K562 (cell line): Measurements from ENCODE around the gene SIX6. TPM values are rescaled to one million over a fixed set of nuclear protein-coding genes. Genes with fewer than 3 reads are reported as not detected.

Source experiments
- ATAC-seq: fragments of 200-7000 bp; cut with Tn5 transposase; 3 replicates; pipeline ENCODE4 v1.9.1; 2020; ENCODE audit warnings: moderate library complexity
- BruUV-seq: library from RNA; stranded (reverse); fragments of 400-500 nt; replicated peaks from 2 replicates; lab custom pipeline; 2021; lab: Mats Ljungman, UMichigan
- CTCF ChIA-PET: fragments of 300-600 bp; formaldehyde crosslinking; extraction: SDS; loops from one replicate; lab custom pipeline; 2021; ENCODE audit warnings: low intra/inter-chr PET ratio; lab: Yijun Ruan, JAX
- POLR2A ChIA-PET: fragments of 300-600, 350-650 bp; sonication (Branson Sonifier 250); formaldehyde crosslinking; extraction: SDS; loops from one replicate; lab custom pipeline; 2021; ENCODE audit warnings: antibody characterized with exemption, inconsistent platforms; lab: Yijun Ruan, JAX
- DNase-seq, 4 experiments: peaks; one replicate each; pipeline versions ENCODE4 v3.0.0 to v3.0.0-alpha.2; 2011 to 2018; ENCODE audit warnings: low spot score in 3 of 4, mixed read lengths in 3 of 4; ENCODE audit errors: extremely low read depth in 1 of 4
- FAIRE-seq: peaks from 2 replicates; lab custom pipeline; 2011; peaks lifted over from hg19 to GRCh38; lab: Jason Lieb, UNC
- H2AFZ ChIP-seq: 2 replicates; pipeline ENCODE4 v1.6.0; 2011; ENCODE audit warnings: low read depth, low read length, control low read depth, inconsistent platforms
- H3K27ac ChIP-seq: fragments of 200-600 bp; 3 replicates; pipeline ENCODE4 v1.8.0; 2011; ENCODE audit warnings: low read depth, mild to moderate bottlenecking, control low read depth, inconsistent platforms, low read length, moderate library complexity, mixed read lengths; ENCODE audit errors: extremely low read depth
- H3K27me3 ChIP-seq, 2 experiments: fragments of 300-600 bp in 1 of 2; 2 replicates in 1 of 2; 3 replicates in 1 of 2; pipeline versions ENCODE4 v1.6.0 to v1.8.0; 2011; ENCODE audit warnings: inconsistent platforms in 2 of 2, low read length in 2 of 2, mild to moderate bottlenecking in 1 of 2, mixed read lengths in 1 of 2, moderate library complexity in 1 of 2; ENCODE audit not compliant: control insufficient read depth in 2 of 2, insufficient read depth in 2 of 2
- H3K36me3 ChIP-seq: fragments of 300-600 bp; 3 replicates; pipeline ENCODE4 v1.8.0; 2011; ENCODE audit warnings: mild to moderate bottlenecking, low read length, inconsistent platforms; ENCODE audit not compliant: control insufficient read depth, insufficient read depth
- H3K4me1 ChIP-seq, 2 experiments: fragments of 200-600 bp in 1 of 2; replicated peaks in 1 of 2; 2 replicates in 1 of 2; 3 replicates in 1 of 2; pipeline versions ENCODE4 v1.5.1 to v1.8.0; 2011; ENCODE audit warnings: inconsistent platforms in 2 of 2, low read length in 2 of 2, mild to moderate bottlenecking in 1 of 2, mixed read lengths in 1 of 2, moderate library complexity in 1 of 2; ENCODE audit not compliant: control insufficient read depth in 2 of 2, insufficient read depth in 2 of 2
- H3K4me2 ChIP-seq: 2 replicates; pipeline ENCODE4 v1.6.1; 2011; ENCODE audit warnings: low read length, control low read depth, inconsistent platforms, mixed read lengths; ENCODE audit not compliant: insufficient read depth
- H3K4me3 ChIP-seq: fragments of 200-600 bp; sonication (generic), shearing (Covaris generic); 2 replicates; pipeline ENCODE4 v1.5.1; 2016; ENCODE audit warnings: control low read depth, inconsistent platforms
- H3K79me2 ChIP-seq: fragments of 200-600 bp; 3 replicates; pipeline ENCODE4 v1.8.0; 2011; ENCODE audit warnings: low read length, inconsistent platforms; ENCODE audit not compliant: control insufficient read depth, insufficient read depth
- H3K9ac ChIP-seq, 2 experiments: 2 replicates each; pipeline versions ENCODE4 v1.6.0 to v1.6.1; 2011; ENCODE audit warnings: low read depth in 2 of 2, low read length in 2 of 2, control low read depth in 1 of 2, inconsistent platforms in 1 of 2, mild to moderate bottlenecking in 1 of 2, mixed read lengths in 1 of 2; ENCODE audit not compliant: insufficient read depth in 1 of 2
- H3K9me1 ChIP-seq: one replicate; pipeline ENCODE4 v1.6.0; 2011; ENCODE audit warnings: inconsistent platforms, mild to moderate bottlenecking, low read length, moderate library complexity; ENCODE audit not compliant: control insufficient read depth, insufficient read depth
- H3K9me3 ChIP-seq: replicated peaks from 2 replicates; pipeline ENCODE4 v1.5.1; 2011; ENCODE audit warnings: low read depth, low read length, inconsistent platforms; ENCODE audit not compliant: control insufficient read depth, insufficient read depth
- H4K20me1 ChIP-seq: replicated peaks from 2 replicates; pipeline ENCODE4 v1.6.1; 2011; ENCODE audit warnings: low read length, inconsistent platforms, mixed read lengths; ENCODE audit not compliant: control insufficient read depth, insufficient read depth
- CBX2 ChIP-seq: fragments of 200-600 bp; sonication (generic); IDR thresholded peaks from one replicate; pipeline ENCODE4 v1.6.1; 2012; ENCODE audit warnings: mild to moderate bottlenecking, low read length, inconsistent platforms; ENCODE audit not compliant: insufficient read depth, poor library complexity, severe bottlenecking
- FOXA3 ChIP-seq, 2 experiments: fragments of 450-650 bp in 1 of 2; sonication (generic) in 1 of 2; formaldehyde crosslinking; IDR thresholded peaks in 1 of 2; conservative IDR thresholded peaks in 1 of 2; 2 replicates each; pipeline versions ENCODE4 v1.4.0 to v1.8.0; 2020 to 2022; ENCODE audit warnings: mild to moderate bottlenecking in 2 of 2, missing genetic modification reagents in 1 of 2
- TRIM24 ChIP-seq, 2 experiments: fragments of 450-650 bp; IDR thresholded peaks; 2 replicates each; pipeline ENCODE4 v1.6.1; 2016
- ZNF239 ChIP-seq: fragments of 250-450 bp; sonication (Bioruptor Pico); IDR thresholded peaks from 2 replicates; pipeline ENCODE4 v1.4.0; 2020; ENCODE audit warnings: mild to moderate bottlenecking
- ZNF780A ChIP-seq: fragments of 250-450 bp; sonication (Bioruptor Pico); IDR thresholded peaks from 2 replicates; pipeline ENCODE4 v1.5.0; 2021; ENCODE audit warnings: mild to moderate bottlenecking
- in situ Hi-C: fragments of 300-500 bp; cut with MboI; formaldehyde crosslinking; loops from 4 replicates; pipeline ENCODE4 v1.15.0; 2018; ENCODE audit warnings: inconsistent platforms, mixed read lengths
- intact Hi-C: fragments of 100-400 bp; cut with micrococcal nuclease; formaldehyde crosslinking; loops from 2 replicates; pipeline ENCODE4 v1.14.2; 2022
- polyA plus RNA-seq, 8 experiments: library from polyadenylated mRNA; depleted of rRNA in 4 of 8; stranded (reverse) in 5 of 8; unstranded in 3 of 8; fragments of >200 nt; fragmentation: Nextera tagmentation in 2 of 8; fragmentation: Illumina TruSeq in 1 of 8; extraction: Ambion mirVana in 2 of 8; extraction: Trizol in 1 of 8; gene quantifications; 2 replicates each; pipeline versions ENCODE4 v1.2.1 to v1.2.3, GENCODE V29; 2011 to 2014; ENCODE audit warnings: inconsistent platforms in 1 of 8, missing spikeins in 1 of 8
- total RNA-seq, 7 experiments: library from RNA; depleted of rRNA in 6 of 7; stranded (reverse); fragments of >200 nt in 6 of 7; fragmentation: Illumina TruSeq in 2 of 7; extraction: Trizol in 2 of 7; gene quantifications; 2 replicates each; pipeline versions ENCODE4 v1.2.1 to v1.2.3, GENCODE V29; 2011 to 2021; ENCODE audit warnings: low replicate concordance in 1 of 7
- TF ChIP-seq, protein P1 (sequence below), 3 experiments: IDR thresholded peaks in 2 of 3; conservative IDR thresholded peaks in 1 of 3; 2 replicates each; pipeline ENCODE4 v1.5.1; 2011 to 2012; ENCODE audit warnings: low read length in 3 of 3, mild to moderate bottlenecking in 3 of 3, control low read depth in 2 of 3, improper control_type of control experiment in 1 of 3, inconsistent platforms in 1 of 3, low read depth in 1 of 3, mixed read lengths in 1 of 3, moderate library complexity in 1 of 3; ENCODE audit not compliant: insufficient read depth in 2 of 3
- TF ChIP-seq, protein P2 (sequence below), 2 experiments: fragments of 450-650 bp; IDR thresholded peaks; 2 replicates each; pipeline ENCODE4 v1.6.1; 2016; ENCODE audit warnings: mild to moderate bottlenecking in 2 of 2, borderline replicate concordance in 1 of 2, low read depth in 1 of 2, moderate library complexity in 1 of 2
- TF ChIP-seq, protein P3 (sequence below), 2 experiments: fragments of 450-650 bp in 1 of 2; IDR thresholded peaks; 2 replicates each; pipeline ENCODE4 v1.6.1; 2011 to 2017; ENCODE audit warnings: low read depth in 2 of 2, antibody characterized with exemption in 1 of 2, borderline replicate concordance in 1 of 2, low read length in 1 of 2, mild to moderate bottlenecking in 1 of 2, mixed read lengths in 1 of 2; ENCODE audit not compliant: control insufficient read depth in 1 of 2

Gene SIX6
- total and polyA plus RNA-seq, 9 of the 15 experiments (the other 6 are each of a cell fraction or from before 2014, with no cell fraction given) = not detected

DNA sequence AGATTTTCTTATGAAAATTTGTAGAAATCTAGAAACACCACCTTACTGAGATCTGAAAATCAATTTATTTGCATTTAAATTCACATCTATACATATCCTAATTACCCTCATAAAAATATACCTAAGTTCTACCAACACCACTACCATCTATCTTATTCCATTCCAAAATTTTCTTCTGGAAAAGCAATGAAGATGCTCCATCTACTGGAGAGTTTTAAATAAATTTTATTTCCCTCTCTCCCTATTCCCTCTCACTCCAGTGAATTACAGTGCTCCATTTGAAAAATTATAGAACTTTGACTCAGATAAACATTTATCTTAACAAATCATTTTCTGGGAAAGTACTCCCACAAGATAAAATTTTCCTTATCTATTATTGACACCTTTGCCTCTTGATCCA, 20.8 kb upstream of the SIX6 start:
- intact Hi-C loops (loop anchor here (5.0 to 10.0 kb wide), 3 partner anchors 156 to 291 kb away; no protein-coding TSS in a partner anchor), in situ Hi-C loops (no loop called here)
- H2AFZ ChIP-seq = no peak overlapping the region
- POLR2A ChIA-PET = no interaction called here
- no peak overlapping the region for H3K4me2 ChIP-seq
- H3K9me3 ChIP-seq = peaks cover 1% of the 10 kb centered on the region; the same call in 1 of the 2 replicates
- no peak overlapping the region for H3K4me3 ChIP-seq
- no peaks in the 10 kb centered on the region for H4K20me1 ChIP-seq
- no peak for FAIRE-seq
- H3K27ac ChIP-seq = no peak overlapping the region
- no peaks in the 10 kb centered on the region for H3K79me2 ChIP-seq
- H3K4me1 ChIP-seq = peaks cover 0 to 7% of the 10 kb centered on the region in 2 experiments; a peak in 3 of 5 replicates
- H3K36me3 ChIP-seq = no peaks in the 10 kb centered on the region
- no peaks in the 10 kb centered on the region for H3K9me1 ChIP-seq
- no peak overlapping the region for H3K9ac ChIP-seq
- CTCF ChIA-PET = interaction anchor here (0.6 to 1.2 kb wide), 2 partner anchors 137 to 157 kb away, joined by 3 to 4 read pairs; no protein-coding TSS in a partner anchor
- ATAC-seq = no peak
- no TSS peak for BruUV-seq
- no peaks in the 10 kb centered on the region for H3K27me3 ChIP-seq
- no peak for DNase-seq
- no peak for TF ChIP-seq ZNF780A (CRISPR knock-in tag)
- no peak for TF ChIP-seq TRIM24 (IDR thresholded peaks at IDR 0.05)
- TF ChIP-seq, protein P1, sequence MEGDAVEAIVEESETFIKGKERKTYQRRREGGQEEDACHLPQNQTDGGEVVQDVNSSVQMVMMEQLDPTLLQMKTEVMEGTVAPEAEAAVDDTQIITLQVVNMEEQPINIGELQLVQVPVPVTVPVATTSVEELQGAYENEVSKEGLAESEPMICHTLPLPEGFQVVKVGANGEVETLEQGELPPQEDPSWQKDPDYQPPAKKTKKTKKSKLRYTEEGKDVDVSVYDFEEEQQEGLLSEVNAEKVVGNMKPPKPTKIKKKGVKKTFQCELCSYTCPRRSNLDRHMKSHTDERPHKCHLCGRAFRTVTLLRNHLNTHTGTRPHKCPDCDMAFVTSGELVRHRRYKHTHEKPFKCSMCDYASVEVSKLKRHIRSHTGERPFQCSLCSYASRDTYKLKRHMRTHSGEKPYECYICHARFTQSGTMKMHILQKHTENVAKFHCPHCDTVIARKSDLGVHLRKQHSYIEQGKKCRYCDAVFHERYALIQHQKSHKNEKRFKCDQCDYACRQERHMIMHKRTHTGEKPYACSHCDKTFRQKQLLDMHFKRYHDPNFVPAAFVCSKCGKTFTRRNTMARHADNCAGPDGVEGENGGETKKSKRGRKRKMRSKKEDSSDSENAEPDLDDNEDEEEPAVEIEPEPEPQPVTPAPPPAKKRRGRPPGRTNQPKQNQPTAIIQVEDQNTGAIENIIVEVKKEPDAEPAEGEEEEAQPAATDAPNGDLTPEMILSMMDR (IDR thresholded peaks at IDR 0.05 in 2 of 3, conservative IDR thresholded peaks at IDR 0.05 in 1 of 3; ENCODE audit: insufficient read depth in 2 of 3, low read depth in 1 of 3, low read length in 3 of 3) = peak in 1 of 3 experiments; percentile 53; a peak in 2 of 6 replicates
- TF ChIP-seq ZNF239 (CRISPR knock-in tag) = no peak
- TF ChIP-seq, protein P2, sequence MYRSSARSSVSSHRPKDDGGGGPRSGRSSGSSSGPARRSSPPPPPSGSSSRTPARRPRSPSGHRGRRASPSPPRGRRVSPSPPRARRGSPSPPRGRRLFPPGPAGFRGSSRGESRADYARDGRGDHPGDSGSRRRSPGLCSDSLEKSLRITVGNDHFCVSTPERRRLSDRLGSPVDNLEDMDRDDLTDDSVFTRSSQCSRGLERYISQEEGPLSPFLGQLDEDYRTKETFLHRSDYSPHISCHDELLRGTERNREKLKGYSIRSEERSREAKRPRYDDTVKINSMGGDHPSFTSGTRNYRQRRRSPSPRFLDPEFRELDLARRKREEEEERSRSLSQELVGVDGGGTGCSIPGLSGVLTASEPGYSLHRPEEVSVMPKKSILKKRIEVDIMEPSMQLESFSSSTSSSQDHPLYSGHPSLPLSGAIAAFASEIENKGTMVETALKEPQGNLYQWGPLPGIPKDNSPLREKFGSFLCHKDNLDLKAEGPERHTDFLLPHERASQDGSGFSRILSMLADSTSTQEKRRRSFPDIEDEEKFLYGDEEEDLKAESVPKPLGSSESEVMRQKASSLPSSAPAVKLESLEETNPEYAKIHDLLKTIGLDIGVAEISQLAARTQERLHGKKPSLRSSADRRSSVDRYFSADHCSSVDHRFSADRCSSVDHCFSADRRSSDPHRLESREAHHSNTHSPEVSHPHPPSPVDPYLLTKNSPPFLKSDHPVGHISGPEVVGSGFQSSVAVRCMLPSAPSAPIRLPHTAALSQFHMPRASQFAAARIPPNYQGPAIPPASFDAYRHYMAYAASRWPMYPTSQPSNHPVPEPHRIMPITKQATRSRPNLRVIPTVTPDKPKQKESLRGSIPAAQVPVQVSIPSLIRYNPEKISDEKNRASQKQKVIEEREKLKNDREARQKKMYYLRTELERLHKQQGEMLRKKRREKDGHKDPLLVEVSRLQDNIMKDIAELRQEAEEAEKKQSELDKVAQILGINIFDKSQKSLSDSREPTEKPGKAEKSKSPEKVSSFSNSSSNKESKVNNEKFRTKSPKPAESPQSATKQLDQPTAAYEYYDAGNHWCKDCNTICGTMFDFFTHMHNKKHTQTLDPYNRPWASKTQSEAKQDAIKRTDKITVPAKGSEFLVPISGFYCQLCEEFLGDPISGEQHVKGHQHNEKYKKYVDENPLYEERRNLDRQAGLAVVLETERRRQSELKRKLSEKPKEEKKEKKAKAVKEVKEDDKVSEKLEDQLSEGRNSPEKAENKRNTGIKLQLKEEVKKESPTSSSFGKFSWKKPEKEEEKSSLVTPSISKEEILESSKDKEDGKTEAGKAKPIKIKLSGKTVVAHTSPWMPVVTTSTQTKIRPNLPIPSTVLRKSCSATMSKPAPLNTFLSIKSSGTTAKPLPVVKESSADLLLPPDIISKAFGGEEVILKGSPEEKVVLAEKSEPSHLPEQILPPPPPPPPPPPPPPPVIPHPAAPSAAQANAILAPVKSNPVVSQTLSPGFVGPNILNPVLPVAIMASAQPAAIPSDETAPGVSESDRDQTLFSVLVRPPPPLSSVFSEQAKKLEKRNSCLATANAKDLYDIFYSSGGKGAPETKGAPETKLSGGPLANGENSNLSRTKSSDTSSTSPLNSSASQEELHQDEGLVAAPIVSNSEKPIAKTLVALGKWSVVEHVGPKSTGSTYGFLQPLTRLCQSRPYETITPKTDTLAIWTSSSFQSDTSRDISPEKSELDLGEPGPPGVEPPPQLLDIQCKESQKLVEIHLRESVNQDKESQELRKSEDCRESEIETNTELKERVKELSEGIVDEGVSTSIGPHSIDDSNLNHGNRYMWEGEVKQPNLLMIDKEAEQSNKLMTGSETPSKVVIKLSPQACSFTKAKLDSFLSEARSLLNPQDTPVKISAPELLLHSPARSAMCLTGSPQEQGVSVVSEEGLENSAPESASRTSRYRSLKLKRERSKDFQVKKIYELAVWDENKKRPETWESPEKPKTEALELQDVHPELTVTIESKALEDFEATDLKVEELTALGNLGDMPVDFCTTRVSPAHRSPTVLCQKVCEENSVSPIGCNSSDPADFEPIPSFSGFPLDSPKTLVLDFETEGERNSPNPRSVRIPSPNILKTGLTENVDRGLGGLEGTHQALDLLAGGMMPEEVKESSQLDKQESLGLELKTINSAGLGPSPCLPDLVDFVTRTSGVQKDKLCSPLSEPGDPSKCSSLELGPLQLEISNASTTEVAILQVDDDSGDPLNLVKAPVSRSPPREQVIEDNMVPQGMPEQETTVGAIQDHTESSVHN (IDR thresholded peaks at IDR 0.05; ENCODE audit: borderline replicate concordance in 1 of 2, low read depth in 1 of 2) = no peak
- TF ChIP-seq, protein P3, sequence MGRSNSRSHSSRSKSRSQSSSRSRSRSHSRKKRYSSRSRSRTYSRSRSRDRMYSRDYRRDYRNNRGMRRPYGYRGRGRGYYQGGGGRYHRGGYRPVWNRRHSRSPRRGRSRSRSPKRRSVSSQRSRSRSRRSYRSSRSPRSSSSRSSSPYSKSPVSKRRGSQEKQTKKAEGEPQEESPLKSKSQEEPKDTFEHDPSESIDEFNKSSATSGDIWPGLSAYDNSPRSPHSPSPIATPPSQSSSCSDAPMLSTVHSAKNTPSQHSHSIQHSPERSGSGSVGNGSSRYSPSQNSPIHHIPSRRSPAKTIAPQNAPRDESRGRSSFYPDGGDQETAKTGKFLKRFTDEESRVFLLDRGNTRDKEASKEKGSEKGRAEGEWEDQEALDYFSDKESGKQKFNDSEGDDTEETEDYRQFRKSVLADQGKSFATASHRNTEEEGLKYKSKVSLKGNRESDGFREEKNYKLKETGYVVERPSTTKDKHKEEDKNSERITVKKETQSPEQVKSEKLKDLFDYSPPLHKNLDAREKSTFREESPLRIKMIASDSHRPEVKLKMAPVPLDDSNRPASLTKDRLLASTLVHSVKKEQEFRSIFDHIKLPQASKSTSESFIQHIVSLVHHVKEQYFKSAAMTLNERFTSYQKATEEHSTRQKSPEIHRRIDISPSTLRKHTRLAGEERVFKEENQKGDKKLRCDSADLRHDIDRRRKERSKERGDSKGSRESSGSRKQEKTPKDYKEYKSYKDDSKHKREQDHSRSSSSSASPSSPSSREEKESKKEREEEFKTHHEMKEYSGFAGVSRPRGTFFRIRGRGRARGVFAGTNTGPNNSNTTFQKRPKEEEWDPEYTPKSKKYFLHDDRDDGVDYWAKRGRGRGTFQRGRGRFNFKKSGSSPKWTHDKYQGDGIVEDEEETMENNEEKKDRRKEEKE (IDR thresholded peaks at IDR 0.05; ENCODE audit: borderline replicate concordance in 1 of 2, control insufficient read depth in 1 of 2, low read depth in 2 of 2, low read length in 1 of 2) = no peak
- TF ChIP-seq FOXA3 (CRISPR knock-in tag; conservative IDR thresholded peaks at IDR 0.05 in 1 of 2, IDR thresholded peaks at IDR 0.05 in 1 of 2) = no peak
- TF ChIP-seq CBX2 = no peak
